Endothelial cell of umbilical vein (primary cell): ENCODE results near the gene EDARADD. TPM values are rescaled to one million over a fixed set of nuclear protein-coding genes. Genes with fewer than 3 reads are reported as not detected.

Experiments
- BruUV-seq: library from RNA; stranded (reverse); fragments of 400-500 nt; replicated peaks from 2 replicates; lab custom pipeline; 2021; lab: Mats Ljungman, UMichigan
- CTCF ChIA-PET: fragments of 300-600, 350-600 bp; sonication (Branson Sonifier 250); formaldehyde crosslinking; loops from one replicate; lab custom pipeline; 2021; ENCODE audit warnings: antibody characterized with exemption, inconsistent platforms; lab: Charles Lee
- POLR2A ChIA-PET: fragments of 300-600, 350-600 bp; sonication (Branson Sonifier 250); formaldehyde crosslinking; loops from one replicate; lab custom pipeline; 2021; ENCODE audit warnings: antibody characterized with exemption, inconsistent platforms; lab: Charles Lee
- DNase-seq: peaks from one replicate; pipeline ENCODE4 v3.0.0-alpha.2; 2011; ENCODE audit warnings: low read depth, low spot score
- FAIRE-seq: peaks from 2 replicates; lab custom pipeline; 2011; peaks lifted over from hg19 to GRCh38; lab: Jason Lieb, UNC
- H2AFZ ChIP-seq: 2 replicates; pipeline ENCODE4 v1.6.0; 2012; ENCODE audit warnings: low read depth, low read length, control low read depth, inconsistent platforms
- H3K27ac ChIP-seq: 2 replicates; pipeline ENCODE4 v1.5.1; 2011; ENCODE audit warnings: low read depth, mild to moderate bottlenecking, control low read depth, low read length, moderate library complexity; ENCODE audit not compliant: insufficient read depth
- H3K27me3 ChIP-seq, 2 experiments: 2 replicates each; pipeline versions ENCODE4 v1.6.0 to v1.6.1; 2011; ENCODE audit warnings: low read length in 2 of 2, mixed read lengths in 1 of 2; ENCODE audit not compliant: control insufficient read depth in 2 of 2, insufficient read depth in 2 of 2
- H3K36me3 ChIP-seq, 2 experiments: 2 replicates in 1 of 2; 3 replicates in 1 of 2; pipeline ENCODE4 v1.5.1; 2011; ENCODE audit warnings: low read length in 2 of 2, mild to moderate bottlenecking in 1 of 2, moderate library complexity in 1 of 2; ENCODE audit not compliant: control insufficient read depth in 2 of 2, insufficient read depth in 2 of 2; ENCODE audit errors: extremely low read depth in 1 of 2
- H3K4me1 ChIP-seq: 3 replicates; pipeline ENCODE4 v1.5.1; 2011; ENCODE audit warnings: mild to moderate bottlenecking, low read length; ENCODE audit not compliant: control insufficient read depth, insufficient read depth; ENCODE audit errors: extremely low read depth
- H3K4me2 ChIP-seq: 2 replicates; pipeline ENCODE4 v1.6.1; 2011; ENCODE audit warnings: low read length, control low read depth, mixed read lengths; ENCODE audit not compliant: insufficient read depth
- H3K4me3 ChIP-seq, 3 experiments: fragments of 200-600 bp in 1 of 3; sonication (generic), shearing (Covaris generic) in 1 of 3; replicated peaks in 1 of 3; 2 replicates each; pipeline ENCODE4 v1.5.1; 2011 to 2016; ENCODE audit warnings: control low read depth in 3 of 3, low read length in 3 of 3, mild to moderate bottlenecking in 2 of 3, inconsistent platforms in 1 of 3, low read depth in 1 of 3, moderate library complexity in 1 of 3; ENCODE audit not compliant: insufficient read depth in 1 of 3
- H3K79me2 ChIP-seq: 2 replicates; pipeline ENCODE4 v1.6.0; 2012; ENCODE audit warnings: low read length, inconsistent platforms; ENCODE audit not compliant: control insufficient read depth, insufficient read depth
- H3K9ac ChIP-seq: replicated peaks from 2 replicates; pipeline ENCODE3; 2011; ENCODE audit warnings: low read length, control low read depth; ENCODE audit not compliant: insufficient read depth; ENCODE audit errors: extremely low read depth
- H3K9me1 ChIP-seq: replicated peaks from 3 replicates; pipeline ENCODE4 v1.6.0; 2011; ENCODE audit warnings: mild to moderate bottlenecking, low read length; ENCODE audit not compliant: control insufficient read depth, insufficient read depth; ENCODE audit errors: extremely low read depth
- H3K9me3 ChIP-seq: replicated peaks from 2 replicates; pipeline ENCODE4 v1.5.1; 2012; ENCODE audit warnings: low read length, inconsistent platforms; ENCODE audit not compliant: control insufficient read depth, insufficient read depth
- H4K20me1 ChIP-seq: replicated peaks from 2 replicates; pipeline ENCODE3; 2011; ENCODE audit warnings: mild to moderate bottlenecking, low read length; ENCODE audit not compliant: control insufficient read depth, insufficient read depth; ENCODE audit errors: extremely low read depth
- CTCF ChIP-seq, 2 donors: IDR thresholded peaks; 1 replicate in 1 of 2; 2 replicates in 1 of 2; pipeline ENCODE4 v1.5.1; 2011; ENCODE audit warnings: low read length in 2 of 2, mild to moderate bottlenecking in 2 of 2, moderate library complexity in 2 of 2, control low read depth in 1 of 2, inconsistent platforms in 1 of 2, low read depth in 1 of 2; ENCODE audit not compliant: insufficient read depth in 1 of 2; ENCODE audit errors: extremely low read depth in 1 of 2
- EZH2 ChIP-seq: IDR thresholded peaks from 2 replicates; pipeline ENCODE4 v1.6.1; 2012; ENCODE audit warnings: borderline replicate concordance, low read depth, mild to moderate bottlenecking, moderate library complexity, low read length, inconsistent platforms; ENCODE audit not compliant: severe bottlenecking
- FOS ChIP-seq: IDR thresholded peaks from 2 replicates; pipeline ENCODE4 v1.6.1; 2011; ENCODE audit warnings: mild to moderate bottlenecking, low read length, moderate library complexity, borderline replicate concordance; ENCODE audit not compliant: insufficient read depth
- GATA2 ChIP-seq: IDR thresholded peaks from 2 replicates; pipeline ENCODE4 v1.7.0; 2011; ENCODE audit warnings: low read depth, mild to moderate bottlenecking, moderate library complexity, mixed read lengths, low read length; ENCODE audit not compliant: insufficient read length, insufficient read depth
- JUN ChIP-seq: IDR thresholded peaks from 2 replicates; pipeline ENCODE4 v1.6.1; 2011; ENCODE audit warnings: borderline replicate concordance, low read depth; ENCODE audit not compliant: insufficient read length, insufficient read depth
- MYC ChIP-seq: IDR thresholded peaks from one replicate; pipeline ENCODE4 v1.6.1; 2011; ENCODE audit warnings: mild to moderate bottlenecking, low read depth, low read length
- POLR2A ChIP-seq: IDR thresholded peaks from 2 replicates; pipeline ENCODE4 v1.6.1; 2012; ENCODE audit warnings: low read depth, mild to moderate bottlenecking, control low read depth, low read length
- POLR2AphosphoS5 ChIP-seq: IDR thresholded peaks from 2 replicates; pipeline ENCODE4 v1.6.1; 2012; ENCODE audit warnings: low read depth, mild to moderate bottlenecking, control low read depth, low read length, moderate library complexity; ENCODE audit not compliant: insufficient read depth
- dilution Hi-C: fragments of 300-500 bp; cut with MboI; formaldehyde crosslinking; loops from one replicate; pipeline ENCODE4 v1.15.0; 2019; ENCODE audit warnings: low sequenced_read_pairs; ENCODE audit not compliant: extremely low pct_ligation_motif_present
- intact Hi-C: fragments of 100-400 bp; cut with micrococcal nuclease; formaldehyde crosslinking; loops from one replicate; pipeline ENCODE4 v1.10.0; 2022
- polyA plus RNA-seq, 4 experiments: library from polyadenylated mRNA; depleted of rRNA in 3 of 4; stranded (reverse) in 3 of 4; unstranded in 1 of 4; fragments of >200 nt; gene quantifications; 2 replicates each; pipeline versions ENCODE4 v1.2.1 to v1.2.3, GENCODE V29; 2011 to 2012; ENCODE audit warnings: missing spikeins in 1 of 4
- total RNA-seq: library from RNA; stranded (reverse); gene quantifications from 2 replicates; pipeline ENCODE4 v1.2.3, GENCODE V29; 2021
- TF ChIP-seq, protein P1 (sequence below): IDR thresholded peaks from 2 replicates; pipeline ENCODE4 v1.6.1; 2011; ENCODE audit not compliant: insufficient read depth, insufficient read length

EDARADD gene
- total and polyA plus RNA-seq, 2 donors (not counting 3 experiments of a cell fraction or from before 2014, with no cell fraction given) = not detected

- POLR2A ChIA-PET = no interaction called here
- DNase-seq = no peak
These were observed 23.7 kb upstream of the EDARADD start for GRCh38 chr1:236370420-236370819.

GRCh38 chr1:236371083-236371482 lies 23.0 kb upstream of the EDARADD start:
- no TSS peak for BruUV-seq
- TF ChIP-seq POLR2AphosphoS5 (no peak), JUN (no peak), EZH2 (no peak), FOS (no peak), CTCF (IDR thresholded peaks at IDR 0.05; ENCODE audit: extremely low read depth in 1 of 2, insufficient read depth in 1 of 2, low read depth in 1 of 2, low read length in 2 of 2) (no peak), MYC (no peak), GATA2 (no peak), POLR2A (no peak)
- TF ChIP-seq, protein P1, sequence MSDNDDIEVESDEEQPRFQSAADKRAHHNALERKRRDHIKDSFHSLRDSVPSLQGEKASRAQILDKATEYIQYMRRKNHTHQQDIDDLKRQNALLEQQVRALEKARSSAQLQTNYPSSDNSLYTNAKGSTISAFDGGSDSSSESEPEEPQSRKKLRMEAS = no peak
- H3K4me3 ChIP-seq = no peak overlapping the region
- dilution Hi-C loops (no loop called here), intact Hi-C loops (no loop called here)
- no peak overlapping the region for H2AFZ ChIP-seq
- POLR2A ChIA-PET = no interaction called here
- DNase-seq = no peak
- H3K9me3 ChIP-seq = no peaks in the 10 kb centered on the region
- no peaks in the 10 kb centered on the region for H4K20me1 ChIP-seq
- no peaks in the 10 kb centered on the region for H3K4me1 ChIP-seq
- H3K79me2 ChIP-seq = no peaks in the 10 kb centered on the region
- no peaks in the 10 kb centered on the region for H3K9me1 ChIP-seq
- no peaks in the 10 kb centered on the region for H3K36me3 ChIP-seq
- no peak overlapping the region for H3K9ac ChIP-seq
- CTCF ChIA-PET = no interaction called here
- no peaks in the 10 kb centered on the region for H3K27me3 ChIP-seq
- H3K4me2 ChIP-seq = no peak overlapping the region
- no peak overlapping the region for H3K27ac ChIP-seq
- no peak for FAIRE-seq

More at GRCh38 chr1:236370420-236370819, 23.7 kb upstream of the EDARADD start:
- FAIRE-seq = no peak
- H3K9ac ChIP-seq = no peak overlapping the region
- H3K36me3 ChIP-seq = no peaks in the 10 kb centered on the region
- CTCF ChIA-PET = no interaction called here
- H4K20me1 ChIP-seq = no peaks in the 10 kb centered on the region
- H3K9me3 ChIP-seq = no peaks in the 10 kb centered on the region
- no peak overlapping the region for H3K4me3 ChIP-seq
- no peak overlapping the region for H3K27ac ChIP-seq
- H3K4me2 ChIP-seq = no peak overlapping the region
- H3K79me2 ChIP-seq = no peaks in the 10 kb centered on the region
- no peaks in the 10 kb centered on the region for H3K4me1 ChIP-seq
- dilution Hi-C loops = no loop called here
- TF ChIP-seq MYC (no peak), EZH2 (no peak), POLR2A (no peak), FOS (no peak), GATA2 (no peak), JUN (no peak)
- no peaks in the 10 kb centered on the region for H3K9me1 ChIP-seq
- intact Hi-C loops = no loop called here
- BruUV-seq = no TSS peak
- H3K27me3 ChIP-seq = no peaks in the 10 kb centered on the region
- H2AFZ ChIP-seq = no peak overlapping the region
